K562 (cell line): ENCODE results near the gene RXRB. TPM values are rescaled to one million over a fixed set of nuclear protein-coding genes. Genes with fewer than 3 reads are reported as not detected.

Experiments used
- CREB5 ChIP-seq: fragments of 250-450 bp; sonication (Bioruptor Pico); IDR thresholded peaks from 2 replicates; pipeline ENCODE4 v1.5.0; 2020; ENCODE audit warnings: mild to moderate bottlenecking
- CREM ChIP-seq: IDR thresholded peaks from 2 replicates; pipeline ENCODE4 v1.6.1; 2014; ENCODE audit warnings: antibody characterized with exemption, low read depth
- CTCF ChIP-seq, 3 experiments: IDR thresholded peaks in 2 of 3; conservative IDR thresholded peaks in 1 of 3; 2 replicates each; pipeline ENCODE4 v1.5.1; 2011 to 2012; ENCODE audit warnings: low read length in 3 of 3, mild to moderate bottlenecking in 3 of 3, control low read depth in 2 of 3, improper control_type of control experiment in 1 of 3, inconsistent platforms in 1 of 3, low read depth in 1 of 3, mixed read lengths in 1 of 3, moderate library complexity in 1 of 3; ENCODE audit not compliant: insufficient read depth in 2 of 3
- FOXP1 ChIP-seq: sonication (generic); formaldehyde crosslinking; IDR thresholded peaks from 2 replicates; pipeline ENCODE4 v1.8.0; 2022; ENCODE audit warnings: mild to moderate bottlenecking, missing genetic modification reagents
- NCOA2 ChIP-seq, 2 experiments: fragments of 450-650 bp; IDR thresholded peaks; 2 replicates each; pipeline ENCODE4 v1.6.1; 2018; ENCODE audit warnings: mild to moderate bottlenecking in 2 of 2, moderate library complexity in 1 of 2; ENCODE audit not compliant: partially characterized antibody in 2 of 2
- POLR2A ChIP-seq: fragments of 450-650 bp; conservative IDR thresholded peaks from 2 replicates; pipeline ENCODE4 v1.6.1; 2016
- PTBP1 ChIP-seq: fragments of 200-400 bp; formaldehyde crosslinking; IDR thresholded peaks from 2 replicates; pipeline ENCODE4 v1.6.1; 2017; ENCODE audit warnings: low read depth, low read length
- RAD51 ChIP-seq: fragments of 450-650 bp; IDR thresholded peaks from 2 replicates; pipeline ENCODE4 v1.7.1; 2016; ENCODE audit warnings: low read depth, mild to moderate bottlenecking, borderline replicate concordance
- RNF2 ChIP-seq: sonication (generic); IDR thresholded peaks from 2 replicates; pipeline ENCODE4 v1.6.1; 2016
- SMAD1 ChIP-seq: fragments of 150-350 bp; IDR thresholded peaks from 2 replicates; pipeline ENCODE4 v1.6.1; 2014; ENCODE audit warnings: low read length, low read depth; ENCODE audit not compliant: partially characterized antibody
- SUPT5H ChIP-seq: fragments of 450-650 bp; IDR thresholded peaks from 2 replicates; pipeline ENCODE4 v1.6.1; 2016
- THRAP3 ChIP-seq: fragments of 450-650 bp; IDR thresholded peaks from 2 replicates; pipeline ENCODE4 v1.6.1; 2016; ENCODE audit warnings: mild to moderate bottlenecking, inconsistent platforms, borderline replicate concordance
- YY1 ChIP-seq, 3 experiments: IDR thresholded peaks; 2 replicates each; pipeline ENCODE4 v1.6.1; 2011; ENCODE audit warnings: low read length in 2 of 3, mild to moderate bottlenecking in 2 of 3, moderate library complexity in 2 of 3, borderline replicate concordance in 1 of 3, control low read depth in 1 of 3, low read depth in 1 of 3; ENCODE audit not compliant: insufficient read depth in 3 of 3, insufficient replicate concordance in 2 of 3, control insufficient read depth in 1 of 3, insufficient read length in 1 of 3; ENCODE audit errors: extremely low read depth in 1 of 3
- ZBTB11 ChIP-seq, 3 experiments: fragments of 200-800 bp in 1 of 3; fragments of 250-450 bp in 1 of 3; fragments of 450-650 bp in 1 of 3; sonication (Bioruptor Pico) in 1 of 3; sonication (Bioruptor generic) in 1 of 3; formaldehyde crosslinking in 1 of 3; IDR thresholded peaks; 2 replicates each; pipeline versions ENCODE4 v1.6.1 to v1.8.0; 2016 to 2022; ENCODE audit warnings: mild to moderate bottlenecking in 2 of 3, missing genetic modification characterization in 2 of 3, missing compliant biosample characterization in 1 of 3, moderate library complexity in 1 of 3
- ZC3H8 ChIP-seq: fragments of 450-650 bp; IDR thresholded peaks from 2 replicates; pipeline ENCODE4 v1.6.1; 2017
- ZNF212 ChIP-seq: fragments of 450-650 bp; formaldehyde crosslinking; IDR thresholded peaks from 2 replicates; pipeline ENCODE4 v1.4.0; 2020; ENCODE audit warnings: mild to moderate bottlenecking
- ZNF24 ChIP-seq: fragments of 450-650 bp; IDR thresholded peaks from 2 replicates; pipeline ENCODE4 v1.6.1; 2016
- ZNF561 ChIP-seq: fragments of 450-650 bp; formaldehyde crosslinking; conservative IDR thresholded peaks from 2 replicates; pipeline ENCODE4 v1.4.0; 2020; ENCODE audit warnings: mild to moderate bottlenecking, moderate library complexity
- ZNF655 ChIP-seq: fragments of 250-450 bp; sonication (Bioruptor Pico); IDR thresholded peaks from 2 replicates; pipeline ENCODE4 v1.5.0; 2021
- polyA plus RNA-seq, 8 experiments: library from polyadenylated mRNA; depleted of rRNA in 4 of 8; stranded (reverse) in 5 of 8; unstranded in 3 of 8; fragments of >200 nt; fragmentation: Nextera tagmentation in 2 of 8; fragmentation: Illumina TruSeq in 1 of 8; extraction: Ambion mirVana in 2 of 8; extraction: Trizol in 1 of 8; gene quantifications; 2 replicates each; pipeline versions ENCODE4 v1.2.1 to v1.2.3, GENCODE V29; 2011 to 2014; ENCODE audit warnings: inconsistent platforms in 1 of 8, missing spikeins in 1 of 8
- total RNA-seq, 7 experiments: library from RNA; depleted of rRNA in 6 of 7; stranded (reverse); fragments of >200 nt in 6 of 7; fragmentation: Illumina TruSeq in 2 of 7; extraction: Trizol in 2 of 7; gene quantifications; 2 replicates each; pipeline versions ENCODE4 v1.2.1 to v1.2.3, GENCODE V29; 2011 to 2021; ENCODE audit warnings: low replicate concordance in 1 of 7

The RXRB gene
- total and polyA plus RNA-seq, 9 of the 15 experiments (the other 6 are each of a cell fraction or from before 2014, with no cell fraction given): 0.76 to 35.5 (median 18.4) TPM

- TF ChIP-seq ZBTB11 (CRISPR knock-in tag; IDR thresholded peaks at IDR 0.05): no peak
- no peak for TF ChIP-seq RNF2
- TF ChIP-seq ZC3H8: no peak
- TF ChIP-seq ZNF212 (CRISPR knock-in tag): no peak
- TF ChIP-seq SMAD1: no peak
- 0 out of 2 replicates have a peak, but pooled peaks have one; percentile 71 for TF ChIP-seq PTBP1
- no peak for TF ChIP-seq ZNF24
- TF ChIP-seq ZNF561 (CRISPR knock-in tag): no peak
- TF ChIP-seq RAD51: no peak
- peak; percentile 36 for TF ChIP-seq POLR2A
- no peak for TF ChIP-seq NCOA2 (IDR thresholded peaks at IDR 0.05; ENCODE audit: partially characterized antibody in 2 of 2)
- no peak for TF ChIP-seq FOXP1 (CRISPR knock-in tag)
- TF ChIP-seq YY1 (IDR thresholded peaks at IDR 0.05; ENCODE audit: borderline replicate concordance in 1 of 3, control insufficient read depth in 1 of 3, extremely low read depth in 1 of 3, insufficient read depth in 3 of 3, insufficient read length in 1 of 3, insufficient replicate concordance in 2 of 3, low read depth in 1 of 3, low read length in 2 of 3): peak in 1 of 3 experiments; percentile 20
- TF ChIP-seq CREB5 (CRISPR knock-in tag): no peak
- TF ChIP-seq CREM: no peak
- TF ChIP-seq THRAP3: no peak
- TF ChIP-seq ZNF655 (CRISPR knock-in tag): no peak
- TF ChIP-seq CTCF (IDR thresholded peaks at IDR 0.05 in 2 of 3, conservative IDR thresholded peaks at IDR 0.05 in 1 of 3; ENCODE audit: insufficient read depth in 2 of 3, low read depth in 1 of 3, low read length in 3 of 3): peak; percentile 27 to 43 (median 37); a peak in 4 of 6 replicates
- peak; percentile 35; the same call in 1 of the 2 replicates for TF ChIP-seq SUPT5H
Measured at GRCh38 chr6:33211666-33212422, 11.4 kb upstream of the RXRB start (continued).
